IPS-18c (cell line): ENCODE measurements around the gene PCK1.

Experiments
- H3K4me3 ChIP-seq: 2 replicates; pipeline ENCODE4 v1.7.0; 2013; ENCODE audit warnings: low read depth, mild to moderate bottlenecking, low read length, moderate library complexity; ENCODE audit not compliant: insufficient read depth
- H3K9me3 ChIP-seq: one replicate; pipeline ENCODE4 v1.6.1; 2013; ENCODE audit warnings: mild to moderate bottlenecking, low read length, moderate library complexity; ENCODE audit not compliant: control insufficient read depth, insufficient read depth

PCK1 gene

DNA sequence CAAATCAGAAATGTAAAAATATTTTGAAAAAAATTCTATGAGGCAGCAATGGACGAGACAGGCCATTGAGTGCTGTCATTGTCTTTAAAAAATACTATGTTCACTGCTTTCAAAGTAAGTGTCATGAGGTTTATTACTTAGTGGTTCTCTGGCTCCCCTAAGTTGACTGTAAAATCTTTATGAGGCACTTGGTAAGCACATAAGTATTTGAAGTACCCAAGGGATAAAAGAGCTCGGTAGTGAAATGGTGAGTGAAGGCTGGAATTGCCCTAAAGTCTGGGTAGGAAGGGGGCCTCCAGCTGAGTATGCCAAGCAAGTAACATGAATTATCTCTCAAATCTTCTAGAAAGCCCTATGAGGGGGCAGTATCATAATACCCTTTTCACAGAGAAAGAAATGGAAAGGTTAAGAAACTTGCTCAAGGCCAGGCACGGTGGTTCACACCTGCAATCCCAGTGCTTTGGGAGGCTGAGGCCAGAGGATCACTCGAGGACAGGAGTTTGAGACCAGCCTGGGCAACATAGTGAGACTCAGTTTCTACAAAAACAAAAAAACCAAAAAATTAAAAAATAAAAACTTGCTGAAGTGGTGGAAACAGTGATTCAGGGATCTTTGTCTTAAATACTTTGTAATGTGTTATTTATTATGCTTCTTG, 30.5 kb upstream of the PCK1 start:
- Histone ChIP-seq H3K9me3 (peaks cover 4% of the 10 kb centered on the region), H3K4me3 (no peak overlapping the region)

DNA sequence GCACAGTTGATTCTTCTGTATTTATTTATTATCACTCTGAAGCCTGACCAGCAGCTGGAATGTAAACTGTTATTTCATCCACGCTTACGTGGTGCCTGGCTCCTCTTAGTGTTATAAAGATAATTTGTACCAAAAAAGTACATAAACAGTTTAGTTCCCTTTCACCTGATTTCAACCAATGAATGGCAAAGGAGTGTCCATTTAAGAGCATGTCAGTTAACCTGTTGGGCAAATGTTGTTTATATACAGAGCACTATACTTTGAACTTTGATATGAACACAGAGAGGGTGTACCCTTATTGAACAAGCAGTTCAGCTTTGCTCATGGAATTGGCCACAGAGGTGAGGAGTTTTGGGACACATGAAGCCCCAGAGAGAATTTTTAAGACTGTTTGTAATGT, 28.8 kb upstream of the PCK1 start:
- no peak overlapping the region for H3K4me3 ChIP-seq
- H3K9me3 ChIP-seq: peaks cover 4% of the 10 kb centered on the region

- H3K4me3 ChIP-seq: no peak overlapping the region
Observed at GRCh38 chr20:57535297-57535696, 25.6 kb upstream of the PCK1 start.

DNA sequence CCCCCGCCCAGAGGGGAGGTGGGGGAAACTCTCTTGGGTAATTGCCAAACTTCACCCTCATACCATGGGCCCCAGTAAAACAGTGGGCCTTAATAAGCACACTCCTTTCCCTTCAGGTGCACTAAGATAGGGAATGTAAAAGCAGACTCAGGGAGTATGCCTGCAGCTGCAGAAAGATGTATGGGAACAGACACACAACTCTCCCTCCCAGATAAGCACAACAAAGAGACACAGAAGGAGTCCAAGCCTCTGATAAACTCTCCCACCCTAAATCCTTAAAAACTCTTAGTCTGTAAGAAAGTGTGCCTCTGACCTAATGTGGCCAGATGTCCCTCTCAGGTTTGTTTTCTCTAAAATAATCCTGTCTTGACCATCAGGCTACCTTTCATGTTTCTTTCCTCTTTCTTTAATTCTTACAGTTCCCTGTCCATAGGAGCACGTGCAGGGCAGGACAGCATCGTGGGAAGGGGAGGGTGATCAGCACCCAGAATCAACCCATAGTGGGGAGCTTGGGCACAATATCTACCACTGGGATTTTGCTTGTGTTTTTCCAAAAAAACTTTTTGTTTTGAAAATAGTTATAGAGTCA, 24.7 kb upstream of the PCK1 start:
- Histone ChIP-seq H3K9me3 (peaks cover 4% of the 10 kb centered on the region), H3K4me3 (no peak overlapping the region)

More at GRCh38 chr20:57535297-57535696, 25.6 kb upstream of the PCK1 start:
- H3K9me3 ChIP-seq: peaks cover 4% of the 10 kb centered on the region

DNA sequence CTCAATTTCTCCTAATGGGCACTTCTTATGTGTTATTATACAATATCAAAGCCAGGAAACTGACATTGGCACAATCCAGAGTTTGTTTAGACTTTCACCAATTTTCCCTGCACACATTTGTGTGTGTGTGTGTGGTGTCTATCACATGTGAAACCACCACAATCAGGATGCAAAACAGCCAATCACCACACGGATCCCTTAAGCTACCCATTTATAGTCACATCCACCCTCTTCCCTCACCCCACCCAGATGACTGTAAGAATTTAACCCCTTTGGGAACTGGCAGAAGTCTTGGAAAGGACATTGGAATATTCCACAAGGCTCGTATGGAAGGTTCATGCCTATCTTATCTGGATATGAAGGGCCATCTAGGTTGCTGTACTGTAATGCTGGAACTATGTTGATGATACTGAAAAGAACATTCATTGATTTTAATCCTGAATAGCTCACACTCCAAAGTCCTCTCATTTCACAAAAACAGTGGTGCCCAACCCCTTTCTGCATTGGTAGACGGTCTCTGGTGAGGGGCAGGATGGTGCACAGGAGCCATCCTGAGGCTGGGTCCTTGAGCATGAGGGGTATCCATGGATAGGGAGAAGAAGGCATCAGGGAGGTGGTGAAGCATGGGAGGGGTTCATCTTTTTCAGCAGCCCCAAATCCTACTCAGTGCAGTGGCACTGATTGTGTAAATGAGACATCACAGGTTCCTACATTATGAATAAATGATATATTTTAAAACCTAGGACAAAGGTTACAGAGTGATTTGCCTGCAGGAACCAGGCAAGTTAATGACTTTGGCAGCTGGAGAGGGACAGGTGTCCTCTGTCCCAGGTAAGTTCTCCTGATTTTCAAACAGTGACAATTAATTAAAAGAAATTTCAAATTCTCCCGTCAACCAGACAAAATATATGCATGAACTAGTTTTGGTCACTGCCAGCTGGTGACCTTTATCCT, 23.9 kb upstream of the PCK1 start:
- no peak overlapping the region; the same call in 1 of the 2 replicates for H3K4me3 ChIP-seq
- peaks cover 4% of the 10 kb centered on the region for H3K9me3 ChIP-seq

- H3K4me3 ChIP-seq: no peak overlapping the region
Observed at GRCh38 chr20:57537822-57538221, 23.1 kb upstream of the PCK1 start.

GRCh38 chr20:57539889-57540288, 21.0 kb upstream of the PCK1 start:
- Histone ChIP-seq H3K9me3 (no peaks in the 10 kb centered on the region), H3K4me3 (no peak overlapping the region)

More at GRCh38 chr20:57537822-57538221, 23.1 kb upstream of the PCK1 start:
- peaks cover 4% of the 10 kb centered on the region for H3K9me3 ChIP-seq

- Histone ChIP-seq H3K9me3 (no peaks in the 10 kb centered on the region), H3K4me3 (no peak overlapping the region)
Observed at GRCh38 chr20:57540890-57541580, 19.9 kb upstream of the PCK1 start.

DNA sequence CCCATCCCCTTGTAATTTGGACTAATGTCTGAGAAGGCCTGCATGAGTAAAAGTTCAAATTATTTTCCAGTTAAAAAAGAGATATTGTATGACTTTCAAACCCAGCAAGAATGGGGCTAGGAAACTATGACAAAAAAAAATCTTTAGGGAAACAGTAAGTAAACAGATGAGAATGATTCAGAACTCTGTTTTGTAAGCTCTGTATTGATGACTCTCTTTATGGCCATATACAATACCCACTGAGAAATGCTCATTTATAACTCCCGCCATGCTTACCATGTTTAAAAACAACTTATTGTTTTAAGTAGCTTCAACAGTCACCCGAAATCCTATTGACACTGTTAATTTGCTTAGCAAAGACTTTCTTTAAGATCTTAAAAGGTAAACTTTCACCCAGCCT, 17.2 kb upstream of the PCK1 start:
- Histone ChIP-seq H3K9me3 (no peaks in the 10 kb centered on the region), H3K4me3 (no peak overlapping the region)

DNA sequence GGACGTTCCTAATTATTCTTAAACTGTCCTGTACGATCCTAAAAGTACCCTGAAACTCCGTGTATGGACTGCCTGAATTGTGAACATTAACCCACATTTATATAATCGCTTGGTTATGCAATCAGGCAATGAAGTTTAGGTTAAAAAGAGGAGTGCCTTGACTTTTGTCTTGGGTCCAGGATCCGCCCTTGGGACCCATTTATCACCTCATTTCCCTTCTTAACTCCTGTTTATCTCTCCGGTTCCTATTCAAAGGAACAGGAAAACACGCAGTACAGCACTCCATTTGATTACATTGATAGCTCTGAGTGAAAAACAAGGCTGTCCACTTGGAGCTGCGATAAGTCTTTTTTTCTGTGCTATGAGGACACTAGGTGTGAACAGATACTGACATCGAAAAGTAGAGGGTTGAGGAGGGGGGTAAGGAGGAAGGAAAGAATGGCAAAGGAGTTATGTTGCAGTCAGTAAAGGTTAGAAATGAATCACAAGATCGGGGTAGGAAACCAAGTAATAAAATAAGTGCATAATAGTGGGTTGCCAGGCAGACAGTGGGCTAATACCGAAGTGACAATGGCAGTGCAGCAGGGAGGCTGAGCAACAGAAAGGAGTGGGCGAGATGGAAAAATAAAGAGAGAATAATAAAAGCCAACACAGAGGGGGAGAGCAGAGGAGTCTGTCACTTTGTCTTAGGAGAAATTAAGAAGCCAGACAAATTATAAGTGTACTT, 15.9 kb upstream of the PCK1 start:
- Histone ChIP-seq H3K4me3 (no peak overlapping the region), H3K9me3 (no peaks in the 10 kb centered on the region)

GRCh38 chr20:57545927-57546662, 14.8 kb upstream of the PCK1 start:
- H3K4me3 ChIP-seq: no peak overlapping the region

GRCh38 chr20:57546956-57547649, 13.8 kb upstream of the PCK1 start:
- no peak overlapping the region for H3K4me3 ChIP-seq
- no peaks in the 10 kb centered on the region for H3K9me3 ChIP-seq

More at GRCh38 chr20:57545927-57546662, 14.8 kb upstream of the PCK1 start:
- H3K9me3 ChIP-seq: no peaks in the 10 kb centered on the region

- no peaks in the 10 kb centered on the region for H3K9me3 ChIP-seq
- H3K4me3 ChIP-seq: no peak overlapping the region
Observed at GRCh38 chr20:57548177-57549058, 12.5 kb upstream of the PCK1 start.

DNA sequence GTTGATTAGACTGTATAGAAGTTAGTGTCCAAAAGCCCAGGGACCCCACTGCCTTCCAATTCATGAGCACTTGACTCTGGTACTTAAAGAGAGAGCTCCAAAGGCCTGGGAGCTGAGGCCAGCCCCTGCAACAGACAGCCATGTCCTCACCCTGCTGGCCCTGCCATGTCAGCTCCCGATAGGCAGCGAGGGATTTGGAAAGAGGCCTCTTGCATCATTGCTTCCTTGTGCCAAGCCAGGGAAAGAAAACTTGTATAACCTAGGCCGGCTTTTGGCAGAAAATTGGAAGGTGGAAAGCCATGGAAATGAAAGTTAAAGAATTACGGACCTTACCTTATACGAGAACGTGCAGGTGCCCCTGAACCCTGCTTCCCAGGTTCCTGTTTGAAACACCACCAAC, 8.4 kb upstream of the PCK1 start:
- no peaks in the 10 kb centered on the region for H3K9me3 ChIP-seq
- H3K4me3 ChIP-seq: no peak overlapping the region
